Measurements from ENCODE around the gene WSB2.

Gene WSB2

DNA sequence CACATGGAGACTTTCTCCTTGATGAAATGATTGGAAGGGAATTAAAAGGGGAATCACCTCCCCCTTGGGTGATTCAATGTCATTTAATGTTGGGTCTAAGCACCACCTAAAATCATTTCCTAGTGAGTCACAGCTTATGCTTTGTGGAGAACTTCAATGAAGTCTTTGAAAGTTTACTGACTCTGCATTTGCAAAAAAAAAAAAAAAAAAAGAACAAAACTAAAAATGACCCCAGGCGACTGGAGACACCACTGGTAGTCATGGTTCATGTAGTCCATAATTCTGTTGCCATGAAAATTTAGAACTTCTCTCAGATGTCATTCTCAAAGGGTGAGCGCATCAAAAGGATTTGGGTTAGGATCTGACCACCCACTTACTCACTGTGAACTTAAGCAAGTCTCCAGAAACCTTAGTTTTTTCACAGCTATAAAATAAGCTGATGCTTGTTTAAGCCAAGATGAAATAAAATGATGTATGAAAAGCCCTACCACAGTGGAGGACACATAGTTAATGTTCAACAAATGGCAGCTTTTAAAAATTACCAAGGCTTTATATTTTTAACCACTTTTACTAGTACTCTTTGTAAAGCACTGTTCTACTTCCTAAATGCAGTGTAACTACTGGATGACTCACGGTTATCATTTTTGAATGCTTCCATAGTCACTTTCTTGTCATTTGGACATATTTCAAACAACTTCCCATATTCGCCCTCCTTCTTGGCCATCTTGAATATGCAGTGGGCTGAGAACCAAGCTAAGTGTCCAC is 74.1 kb downstream of the WSB2 start:
- DNase-seq, result peak; percentile 82

DNA sequence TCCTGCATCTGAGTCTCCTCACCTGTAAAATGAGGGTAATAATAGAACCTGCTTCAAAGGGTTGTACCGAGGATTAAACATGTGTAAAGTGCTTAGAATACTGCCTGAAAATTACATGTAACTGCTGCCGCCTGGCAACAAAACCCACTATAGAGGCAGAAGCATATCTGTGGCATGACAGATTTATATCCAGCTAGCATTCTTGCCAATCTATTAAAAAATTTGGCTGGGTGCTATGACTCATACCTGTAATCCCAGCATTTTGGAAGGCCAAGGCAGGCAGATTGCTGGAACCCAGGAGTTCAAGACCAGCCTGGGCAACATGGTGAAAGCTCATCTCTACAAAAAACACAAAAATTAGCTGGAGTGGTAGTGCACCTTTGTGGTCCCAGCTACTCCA is 75.8 kb downstream of the WSB2 start:
- peak; percentile 5 for DNase-seq

Data from HCEC 1CT (cell line).